Epithelial cell of proximal tubule (primary cell): ENCODE measurements around the gene ATP1A3. TPM values are rescaled to one million over a fixed set of nuclear protein-coding genes. Genes with fewer than 3 reads are reported as not detected.

Experiments
- DNase-seq: peaks from one replicate; pipeline ENCODE4 v3.0.0-alpha.2; 2011; ENCODE audit warnings: low read depth
- H3K4me3 ChIP-seq: 2 replicates; pipeline ENCODE4 v1.5.1; 2011; ENCODE audit warnings: low read depth, mild to moderate bottlenecking, low read length
- CTCF ChIP-seq: conservative IDR thresholded peaks from 2 replicates; pipeline ENCODE4 v1.5.1; 2012; ENCODE audit warnings: low read depth, mild to moderate bottlenecking, low read length
- total RNA-seq: library from RNA; depleted of rRNA; stranded (reverse); fragments of >200 nt; gene quantifications from 2 replicates; pipeline ENCODE4 v1.2.3, GENCODE V29; 2015

The ATP1A3 gene
- total RNA-seq, 1 donor from 2014 or later = not detected

GRCh38 chr19:42006569-42006968 is 12.5 kb upstream of the ATP1A3 start:
- no peak overlapping the region for H3K4me3 ChIP-seq
- TF ChIP-seq CTCF = no peak
- DNase-seq = no peak

- no peak overlapping the region for H3K4me3 ChIP-seq
- no peak for TF ChIP-seq CTCF
These were observed 11.5 kb upstream of the ATP1A3 start for GRCh38 chr19:42005504-42005903.

GRCh38 chr19:42003506-42004294 is 9.7 kb upstream of the ATP1A3 start:
- no peak overlapping the region for H3K4me3 ChIP-seq
- TF ChIP-seq CTCF = no peak
- DNase-seq = no peak

More at GRCh38 chr19:42005504-42005903, 11.5 kb upstream of the ATP1A3 start:
- DNase-seq = no peak

GRCh38 chr19:41999878-42000208 is 5.8 kb upstream of the ATP1A3 start:
- no peak for TF ChIP-seq CTCF
- H3K4me3 ChIP-seq = no peak overlapping the region
- no peak for DNase-seq

GRCh38 chr19:41999071-41999877 is 5.2 kb upstream of the ATP1A3 start:
- TF ChIP-seq CTCF = no peak
- DNase-seq = no peak
- H3K4me3 ChIP-seq = no peak overlapping the region

GRCh38 chr19:41998246-41999020 is 4.4 kb upstream of the ATP1A3 start:
- no peak for DNase-seq
- TF ChIP-seq CTCF = peak; percentile 66
- H3K4me3 ChIP-seq = no peak overlapping the region
